ENCODE results near the gene PIGS. TPM values are rescaled to one million over a fixed set of nuclear protein-coding genes. Genes with fewer than 3 reads are reported as not detected.

The PIGS gene
- total and polyA plus RNA-seq, 2 of the 13 experiments (the other 11 are each of a cell fraction or from before 2014, with no cell fraction given): 31.7 to 42.6 TPM

- peak; percentile 60; the same call in 1 of the 2 replicates for TF ChIP-seq NFAT5 (CRISPR knock-in tag; IDR thresholded peaks at IDR 0.05)
- no peak for TF ChIP-seq ZNF577 (CRISPR knock-in tag; IDR thresholded peaks at IDR 0.05; ENCODE audit: borderline replicate concordance, low read depth)
- no peak for TF ChIP-seq PRMT3 (CRISPR knock-in tag; IDR thresholded peaks at IDR 0.05; ENCODE audit: borderline replicate concordance, low read depth)
- TF ChIP-seq ZNF441 (CRISPR knock-in tag; IDR thresholded peaks at IDR 0.05; ENCODE audit: borderline replicate concordance): no peak
- TF ChIP-seq BCLAF1 (IDR thresholded peaks at IDR 0.05): no peak
- no peak; the same call in 1 of the 2 replicates for TF ChIP-seq ZSCAN5A (CRISPR knock-in tag; IDR thresholded peaks at IDR 0.05; ENCODE audit: borderline replicate concordance)
- TF ChIP-seq ZFYVE20 (CRISPR knock-in tag; IDR thresholded peaks at IDR 0.05; ENCODE audit: borderline replicate concordance, low read depth): no peak
- TF ChIP-seq GATAD2A (CRISPR knock-in tag; IDR thresholded peaks at IDR 0.05): peak; percentile 11; the same call in 1 of the 2 replicates
- TF ChIP-seq ZNF282 (IDR thresholded peaks at IDR 0.05; ENCODE audit: partially characterized antibody): no peak
- peak; percentile 87 for TF ChIP-seq NFYC (CRISPR knock-in tag; IDR thresholded peaks at IDR 0.05)
- no peak for TF ChIP-seq MIXL1 (CRISPR knock-in tag; IDR thresholded peaks at IDR 0.05)
- TF ChIP-seq LCORL (IDR thresholded peaks at IDR 0.05): no peak
- no peak for TF ChIP-seq LCORL (CRISPR knock-in tag; IDR thresholded peaks at IDR 0.05)
- TF ChIP-seq USF2 (IDR thresholded peaks at IDR 0.05; ENCODE audit: low read depth, low read length): no peak
- TF ChIP-seq USF2 (CRISPR knock-in tag; IDR thresholded peaks at IDR 0.05; ENCODE audit: borderline replicate concordance): no peak
- no peak for TF ChIP-seq TIGD3 (CRISPR knock-in tag; IDR thresholded peaks at IDR 0.05; ENCODE audit: borderline replicate concordance)
- peak; percentile 34 for TF ChIP-seq HOXA3 (CRISPR knock-in tag; IDR thresholded peaks at IDR 0.05)
- TF ChIP-seq KAT7 (CRISPR knock-in tag; IDR thresholded peaks at IDR 0.05; ENCODE audit: borderline replicate concordance): no peak
Observed at GRCh38 chr17:28598799-28599310, 27.5 kb upstream of the PIGS start, which contains the start of gene SPAG5 (continued).
